HepG2 (cell line): ENCODE data around the gene FNDC8. TPM values are rescaled to one million over a fixed set of nuclear protein-coding genes. Genes with fewer than 3 reads are reported as not detected.

ENCODE experiments used
- KDM4B ChIP-seq: sonication (generic); formaldehyde crosslinking; IDR thresholded peaks from 2 replicates; pipeline ENCODE4 v1.4.0; 2020; ENCODE audit warnings: missing genetic modification reagents
- RNF219 ChIP-seq: sonication (generic); formaldehyde crosslinking; IDR thresholded peaks from 2 replicates; pipeline ENCODE4 v1.5.0; 2020; ENCODE audit warnings: mild to moderate bottlenecking, missing genetic modification reagents
- polyA plus RNA-seq, 8 experiments: library from polyadenylated mRNA; depleted of rRNA in 3 of 8; stranded (reverse) in 7 of 8; unstranded in 1 of 8; fragments of >200 nt; fragmentation: Illumina TruSeq in 4 of 8; extraction: Trizol in 4 of 8; gene quantifications; 2 replicates each; pipeline versions ENCODE4 v1.2.1 to v1.2.3, GENCODE V29; 2011 to 2016; ENCODE audit warnings: low read depth in 4 of 8, missing spikeins in 1 of 8, mixed read lengths in 1 of 8; ENCODE audit not compliant: insufficient read depth in 1 of 8
- total RNA-seq, 5 experiments: library from RNA; depleted of rRNA; stranded (reverse); fragments of >200 nt; fragmentation: Illumina TruSeq; extraction: Trizol; gene quantifications; 2 replicates each; pipeline ENCODE4 v1.2.3, GENCODE V29; 2016; ENCODE audit warnings: low read depth in 1 of 5
- TF ChIP-seq, protein P1 (sequence below), 2 experiments: IDR thresholded peaks; 2 replicates each; pipeline ENCODE4 v1.6.1; 2011 to 2012; ENCODE audit warnings: low read length in 2 of 2, borderline replicate concordance in 1 of 2, low read depth in 1 of 2, mild to moderate bottlenecking in 1 of 2, moderate library complexity in 1 of 2

FNDC8 gene
- total and polyA plus RNA-seq, 2 of the 13 experiments (the other 11 are each of a cell fraction or from before 2014, with no cell fraction given) = not detected

DNA sequence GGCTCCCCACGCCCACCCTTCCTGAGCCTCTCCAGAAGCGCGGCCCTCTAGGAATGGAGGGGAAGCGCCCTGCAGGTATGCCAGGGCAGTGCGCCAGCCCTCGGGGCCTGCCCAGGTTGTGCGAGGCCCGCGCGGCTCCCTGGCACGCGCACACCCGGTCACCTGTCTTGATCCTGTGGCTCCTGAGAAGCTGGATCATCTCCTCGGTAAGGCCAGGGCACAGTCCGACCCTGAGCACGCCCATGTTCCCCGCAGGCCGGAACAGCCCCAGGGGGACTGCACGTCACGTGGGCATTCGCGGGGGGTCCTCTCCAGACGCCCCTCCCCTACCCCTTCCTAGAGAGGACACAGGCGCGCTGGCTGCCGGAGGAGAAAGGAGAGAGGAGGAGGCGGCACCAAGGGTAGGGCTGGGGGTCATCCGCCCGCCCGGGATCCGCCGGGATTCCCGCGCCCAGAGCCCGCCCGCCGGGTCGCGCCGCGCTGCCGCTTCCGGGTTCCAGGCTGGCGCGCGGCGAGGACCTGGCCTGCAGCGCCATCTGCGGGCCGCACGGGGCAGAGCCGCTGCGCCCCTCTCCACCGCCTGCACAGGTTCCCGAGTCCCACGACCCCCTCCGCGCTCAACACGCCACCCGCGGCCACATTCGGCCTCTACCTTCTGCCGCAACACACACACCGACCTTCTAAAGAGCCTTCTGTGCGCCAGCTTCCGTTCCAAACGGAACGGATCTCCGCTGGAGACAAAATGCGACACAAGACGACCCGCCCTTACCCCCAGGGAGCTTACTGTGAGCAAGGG is 1.8 kb upstream of the FNDC8 start, which contains the start of gene RAD51D (continued):
- TF ChIP-seq, protein P1, sequence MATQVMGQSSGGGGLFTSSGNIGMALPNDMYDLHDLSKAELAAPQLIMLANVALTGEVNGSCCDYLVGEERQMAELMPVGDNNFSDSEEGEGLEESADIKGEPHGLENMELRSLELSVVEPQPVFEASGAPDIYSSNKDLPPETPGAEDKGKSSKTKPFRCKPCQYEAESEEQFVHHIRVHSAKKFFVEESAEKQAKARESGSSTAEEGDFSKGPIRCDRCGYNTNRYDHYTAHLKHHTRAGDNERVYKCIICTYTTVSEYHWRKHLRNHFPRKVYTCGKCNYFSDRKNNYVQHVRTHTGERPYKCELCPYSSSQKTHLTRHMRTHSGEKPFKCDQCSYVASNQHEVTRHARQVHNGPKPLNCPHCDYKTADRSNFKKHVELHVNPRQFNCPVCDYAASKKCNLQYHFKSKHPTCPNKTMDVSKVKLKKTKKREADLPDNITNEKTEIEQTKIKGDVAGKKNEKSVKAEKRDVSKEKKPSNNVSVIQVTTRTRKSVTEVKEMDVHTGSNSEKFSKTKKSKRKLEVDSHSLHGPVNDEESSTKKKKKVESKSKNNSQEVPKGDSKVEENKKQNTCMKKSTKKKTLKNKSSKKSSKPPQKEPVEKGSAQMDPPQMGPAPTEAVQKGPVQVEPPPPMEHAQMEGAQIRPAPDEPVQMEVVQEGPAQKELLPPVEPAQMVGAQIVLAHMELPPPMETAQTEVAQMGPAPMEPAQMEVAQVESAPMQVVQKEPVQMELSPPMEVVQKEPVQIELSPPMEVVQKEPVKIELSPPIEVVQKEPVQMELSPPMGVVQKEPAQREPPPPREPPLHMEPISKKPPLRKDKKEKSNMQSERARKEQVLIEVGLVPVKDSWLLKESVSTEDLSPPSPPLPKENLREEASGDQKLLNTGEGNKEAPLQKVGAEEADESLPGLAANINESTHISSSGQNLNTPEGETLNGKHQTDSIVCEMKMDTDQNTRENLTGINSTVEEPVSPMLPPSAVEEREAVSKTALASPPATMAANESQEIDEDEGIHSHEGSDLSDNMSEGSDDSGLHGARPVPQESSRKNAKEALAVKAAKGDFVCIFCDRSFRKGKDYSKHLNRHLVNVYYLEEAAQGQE (IDR thresholded peaks at IDR 0.05; ENCODE audit: borderline replicate concordance in 1 of 2, low read depth in 1 of 2, low read length in 2 of 2) = 0 out of 4 replicates have a peak, but pooled peaks of 1 of the 2 experiments have one; percentile 5
- no peak for TF ChIP-seq RNF219 (CRISPR knock-in tag)
- no peak for TF ChIP-seq KDM4B (CRISPR knock-in tag)
